Left colon (tissue), 2 donors: ENCODE measurements around the gene LPCAT4. TPM values are rescaled to one million over a fixed set of nuclear protein-coding genes. Genes with fewer than 3 reads are reported as not detected.
A peak's percentile ranks its signal among the peaks of the same experiment; 100 is the strongest.
"Not testable (repeated sequence)": the region's sequence is repeated elsewhere in the genome, so short reads cannot be mapped to it uniquely, and the experiment has no call there.

ENCODE experiments used
- ATAC-seq: fragments of 200-7000 bp; cut with Tn5 transposase; one replicate; pipeline ENCODE4 v1.9.1; 2020; ENCODE audit warnings: mild to moderate bottlenecking, moderate library complexity
- DNase-seq, 2 donors: peaks; one replicate each; pipeline ENCODE4 v3.0.0-alpha.2; 2020
- intact Hi-C, 2 donors: fragments of 100-400 bp; cut with DNase I in 1 of 2; cut with micrococcal nuclease in 1 of 2; formaldehyde crosslinking; loops; one replicate each; pipeline versions ENCODE4 v1.11.2 to v1.14.0; 2022; cut with DNase I, micrococcal nuclease
- total RNA-seq, 2 donors: library from RNA; stranded (reverse); fragmentation: NEBNext Ultra II Directional; extraction: Animal tissue kit (Norgen Biotek cat#: 25700); gene quantifications; one replicate each; pipeline ENCODE4 v1.2.1, GENCODE V29; 2021
- donor health status: DM: no; HTN: no; CAD: no.
- donor health status: DM: yes; HTN: yes; CAD: no.

LPCAT4 gene
- total RNA-seq, 2 donors from 2014 or later: 215 to 225 TPM

DNA sequence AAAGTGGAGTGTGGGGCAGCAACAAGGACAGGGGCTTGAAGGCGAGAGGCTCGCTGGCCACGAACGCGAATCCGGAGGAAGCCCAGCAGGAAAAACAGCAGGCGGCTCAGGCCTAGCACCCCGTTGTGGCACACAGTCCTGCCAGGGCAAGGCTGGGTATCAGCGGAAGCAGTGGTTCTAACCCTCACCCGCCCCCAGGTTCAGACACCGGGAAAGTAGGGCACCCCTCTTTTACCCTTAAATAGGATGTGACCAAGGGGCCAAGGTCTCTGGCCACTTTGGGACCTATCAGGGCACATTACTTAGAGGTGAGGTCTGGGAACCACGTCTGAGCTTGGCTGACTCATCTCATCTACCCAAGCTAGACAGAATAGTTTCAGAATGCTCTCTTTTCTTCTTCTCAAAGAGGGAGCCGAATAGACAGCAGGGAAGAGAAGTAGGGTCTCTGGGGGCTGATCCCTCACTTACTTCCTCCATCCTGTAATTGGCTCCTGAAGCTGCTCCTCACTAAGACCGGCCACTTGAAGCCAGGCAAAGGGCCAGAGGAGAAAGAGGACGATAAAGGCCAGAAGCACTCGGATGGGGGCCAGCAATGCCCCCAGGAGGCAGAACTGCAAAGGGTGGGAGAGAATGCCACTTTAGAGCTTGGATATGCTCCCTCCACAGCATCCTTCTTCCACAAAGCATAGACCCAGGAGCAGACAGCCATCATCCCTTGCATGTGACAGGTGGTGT is 1.7 kb downstream of the LPCAT4 start:
- DNase-seq: no peak
- no peak for ATAC-seq

DNA sequence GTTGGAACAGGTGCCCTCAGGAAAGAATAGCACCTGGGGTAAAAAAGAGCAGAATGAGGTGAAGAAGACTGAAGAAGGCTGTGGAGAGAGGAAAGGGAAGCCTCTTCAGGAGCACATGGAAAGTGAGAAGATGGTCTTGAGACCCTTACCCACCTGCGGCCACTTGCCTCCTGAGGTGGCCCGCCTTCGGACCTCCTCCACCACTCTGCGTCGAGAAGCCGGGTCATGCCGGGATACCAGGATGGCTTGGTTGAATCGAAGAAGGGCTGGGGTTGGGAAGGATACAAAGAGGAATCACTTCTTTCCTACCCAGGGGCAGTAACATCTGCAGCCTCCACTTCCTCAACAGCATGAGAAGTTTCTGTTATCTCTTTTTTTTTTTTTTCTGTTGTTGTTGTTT is 3.0 kb downstream of the LPCAT4 start:
- intact Hi-C loops: no loop called here
- ATAC-seq: no peak
- no peak for DNase-seq

More for the DNA sequence above, 1.7 kb downstream of the LPCAT4 start:
- intact Hi-C loops: no loop called here

DNA sequence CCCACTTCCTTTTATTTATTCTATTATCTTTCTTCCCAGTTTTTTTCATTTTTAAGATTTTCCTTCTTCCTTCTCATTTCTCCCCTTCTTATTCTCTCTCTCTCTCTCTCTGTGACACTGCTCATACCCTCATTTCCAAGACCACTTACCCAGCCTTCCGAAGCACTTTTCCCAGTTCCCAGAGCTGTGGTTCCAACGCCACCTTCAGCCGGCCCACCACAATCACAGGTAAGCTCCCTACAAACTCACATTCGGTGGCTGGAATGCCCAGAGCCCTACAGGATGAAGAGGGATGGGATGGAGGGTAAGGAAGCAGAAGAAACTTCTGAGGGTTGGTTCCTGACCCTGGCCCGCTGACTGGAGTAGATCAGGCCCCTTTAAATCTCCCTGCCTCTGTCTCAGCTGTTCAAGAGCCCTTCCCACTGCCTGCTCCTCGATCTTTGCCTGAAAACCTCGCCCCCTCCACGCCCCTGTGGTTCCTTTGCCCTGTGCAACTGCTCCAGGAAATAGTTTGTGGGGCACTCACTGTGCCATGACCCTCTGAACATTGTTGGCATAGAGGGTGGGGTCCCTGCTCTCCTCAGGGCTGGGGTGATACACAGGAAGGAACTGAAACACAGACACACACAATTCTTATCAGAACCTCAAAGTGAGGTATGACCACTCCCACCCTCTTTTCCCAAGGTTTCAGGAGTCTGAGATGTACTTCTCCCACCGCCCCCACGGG is 4.8 kb downstream of the LPCAT4 start:
- DNase-seq (peak; percentile 82 to 92), ATAC-seq (peak; percentile 69)
- intact Hi-C loops: no loop called here

DNA sequence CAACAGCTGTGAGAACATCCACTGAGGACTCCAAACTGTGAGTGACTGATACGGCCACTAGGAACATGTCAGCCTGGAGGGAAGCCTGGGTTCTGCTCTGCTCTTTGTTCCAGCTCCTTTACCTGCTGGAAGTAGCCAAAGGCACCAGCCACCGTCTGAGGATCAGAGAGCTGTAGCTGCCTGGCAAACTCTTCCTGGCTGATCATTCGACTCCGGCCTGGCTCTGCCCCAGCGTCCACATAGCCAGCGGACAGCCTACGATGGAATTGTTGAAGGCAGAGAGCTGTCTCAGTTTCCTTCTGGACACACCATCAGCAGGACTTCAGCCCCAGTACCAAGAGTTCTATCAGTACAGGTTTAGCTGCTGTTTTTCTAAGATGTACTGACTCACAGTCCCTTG is 5.7 kb downstream of the LPCAT4 start:
- ATAC-seq: no peak
- no peak for DNase-seq
- intact Hi-C loops: no loop called here

DNA sequence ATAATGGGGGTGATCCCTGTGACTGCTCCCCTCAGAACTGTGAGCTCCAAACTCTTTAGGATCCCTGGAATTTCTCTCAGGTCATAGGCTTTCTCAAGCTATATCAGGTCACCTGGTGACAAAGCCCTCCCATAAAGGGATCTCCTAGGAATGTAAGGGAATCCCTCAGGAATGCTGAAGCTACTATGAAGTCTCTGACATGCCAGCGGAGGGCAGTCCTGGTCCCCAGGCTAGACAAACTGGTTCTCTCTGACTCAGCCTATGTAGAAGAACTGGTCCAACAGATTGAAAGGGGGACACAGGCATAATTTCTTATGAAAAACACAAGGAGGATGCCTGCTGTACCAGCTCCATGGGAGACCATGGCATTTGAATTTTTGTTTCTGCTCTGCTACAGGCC is 6.7 kb downstream of the LPCAT4 start:
- intact Hi-C loops: no loop called here
- no peak for DNase-seq
- no peak for ATAC-seq

DNA sequence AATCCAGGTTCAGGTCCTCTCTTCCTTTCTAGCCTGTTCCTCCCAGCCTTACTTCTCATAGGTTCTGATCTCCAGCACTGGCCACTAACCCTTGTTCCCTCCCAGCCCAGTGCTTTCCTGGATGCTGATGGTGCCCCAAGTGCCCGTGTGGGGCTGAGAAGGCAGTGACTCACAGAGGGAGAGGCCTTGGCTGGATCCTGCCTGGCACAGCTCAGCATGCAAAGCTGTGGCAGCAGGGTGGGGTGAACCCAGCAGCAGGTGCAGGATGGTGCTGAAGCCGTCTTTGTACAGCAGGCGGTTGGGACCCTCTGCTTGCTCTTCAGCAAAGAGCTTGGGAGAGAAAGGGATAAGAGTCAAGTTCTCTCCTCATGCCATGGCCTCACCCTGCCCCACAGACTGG is 7.6 kb downstream of the LPCAT4 start:
- peak; percentile 34 to 62 for DNase-seq
- intact Hi-C loops: no loop called here
- peak; percentile 45 for ATAC-seq

DNA sequence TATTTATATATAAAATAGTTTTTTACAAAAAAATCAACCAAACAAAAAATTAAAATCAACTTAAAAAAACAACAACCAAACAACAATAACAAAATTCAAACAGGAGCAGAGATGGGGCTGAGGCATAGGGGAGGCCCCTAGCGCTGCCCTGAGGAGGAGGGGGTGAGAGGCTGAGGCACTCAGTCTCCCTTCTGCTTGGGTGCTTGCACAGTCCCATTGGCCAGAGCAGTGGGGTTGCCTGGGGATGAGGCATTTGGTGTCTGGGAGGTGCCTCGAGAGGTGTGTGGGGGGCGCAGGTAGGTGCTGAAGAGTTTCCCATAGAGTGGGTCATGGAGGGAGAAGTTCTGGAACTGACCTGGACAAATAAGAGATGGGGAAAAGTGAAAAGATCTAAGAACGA is 8.0 kb downstream of the LPCAT4 start:
- intact Hi-C loops: no loop called here
- no peak for DNase-seq
- ATAC-seq: no peak

DNA sequence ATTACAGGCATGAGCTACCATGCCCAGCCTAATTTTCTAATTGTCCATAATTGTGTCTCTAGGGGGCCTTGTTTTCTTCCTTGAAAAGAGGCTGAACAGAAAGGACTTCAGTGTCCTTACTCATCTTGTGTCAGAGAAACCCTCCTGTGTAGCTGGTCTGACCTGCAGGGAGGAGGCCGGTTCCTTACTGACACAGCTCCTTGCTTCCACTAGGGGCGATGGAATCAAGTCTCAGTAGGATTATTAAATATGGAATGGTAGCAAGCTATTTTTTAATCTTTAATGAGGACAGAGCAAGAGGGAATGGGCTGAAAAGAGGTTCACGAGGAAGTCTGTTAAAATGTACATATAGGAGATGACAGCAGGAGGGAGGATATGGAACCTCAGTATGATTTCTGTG is 8.6 kb downstream of the LPCAT4 start:
- DNase-seq: no peak
- ATAC-seq: no peak
- intact Hi-C loops: no loop called here

DNA sequence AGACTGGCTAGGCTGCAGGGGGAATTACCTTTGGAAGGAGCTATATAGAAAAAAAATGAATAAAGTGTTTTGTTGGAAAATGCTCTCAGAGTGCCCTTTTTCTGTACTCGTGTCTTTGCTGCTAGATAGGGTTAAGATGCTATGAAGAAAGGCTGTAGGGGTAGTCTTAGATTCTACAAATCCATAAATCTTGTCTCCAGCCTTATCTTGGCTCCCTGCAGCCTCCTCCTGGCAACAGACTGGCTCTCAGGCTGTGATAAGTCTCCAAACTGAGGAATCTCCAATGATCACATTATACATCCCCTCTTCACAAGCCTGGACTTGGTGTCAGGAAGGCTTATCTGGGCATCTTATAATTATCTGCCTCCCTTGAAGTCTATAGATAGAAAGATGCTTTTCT is 9.3 kb downstream of the LPCAT4 start:
- ATAC-seq (no peak), DNase-seq (no peak)
- intact Hi-C loops: no loop called here

DNA sequence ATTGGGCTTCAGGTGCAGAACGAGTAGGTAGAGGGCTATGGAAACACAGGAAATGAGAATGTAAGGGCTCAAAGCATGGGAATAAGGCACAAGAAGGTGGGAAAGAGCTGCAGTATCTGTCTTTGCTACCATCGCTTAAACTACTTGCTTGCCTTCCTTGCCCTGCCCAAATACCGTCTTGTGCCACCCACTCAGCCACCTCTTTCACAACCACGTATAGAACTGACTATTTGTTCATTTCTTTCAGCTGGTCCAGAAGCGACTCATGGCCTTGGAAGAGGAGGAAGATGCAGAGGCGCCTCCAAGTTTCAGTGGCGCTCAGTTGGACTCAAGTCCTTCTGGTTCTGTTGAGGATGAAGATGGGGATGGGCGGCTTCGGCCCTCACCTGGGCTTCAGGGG is 11.8 kb downstream of the LPCAT4 start:
- DNase-seq (no peak), ATAC-seq (no peak)

DNA sequence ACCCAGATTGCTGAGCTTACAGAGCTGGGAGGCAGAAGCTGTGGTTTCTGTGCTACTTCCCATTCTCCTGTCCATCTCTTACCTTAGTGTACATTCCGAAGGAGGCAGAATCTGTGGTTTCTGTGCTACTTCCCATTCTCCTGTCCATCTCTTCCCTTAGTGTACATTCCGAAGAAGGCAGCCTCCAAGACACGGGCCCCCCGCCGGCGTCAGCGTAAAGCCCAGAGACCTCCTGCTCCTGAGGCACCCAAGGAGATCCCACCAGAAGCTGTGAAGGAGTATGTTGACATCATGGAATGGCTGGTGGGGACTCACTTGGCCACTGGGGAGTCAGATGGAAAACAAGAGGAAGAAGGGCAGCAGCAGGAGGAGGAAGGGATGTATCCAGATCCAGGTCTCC is 12.7 kb downstream of the LPCAT4 start:
- ATAC-seq (no peak), DNase-seq (no peak)
- intact Hi-C loops: no loop called here

More for the DNA sequence above, 11.8 kb downstream of the LPCAT4 start:
- intact Hi-C loops: no loop called here

DNA sequence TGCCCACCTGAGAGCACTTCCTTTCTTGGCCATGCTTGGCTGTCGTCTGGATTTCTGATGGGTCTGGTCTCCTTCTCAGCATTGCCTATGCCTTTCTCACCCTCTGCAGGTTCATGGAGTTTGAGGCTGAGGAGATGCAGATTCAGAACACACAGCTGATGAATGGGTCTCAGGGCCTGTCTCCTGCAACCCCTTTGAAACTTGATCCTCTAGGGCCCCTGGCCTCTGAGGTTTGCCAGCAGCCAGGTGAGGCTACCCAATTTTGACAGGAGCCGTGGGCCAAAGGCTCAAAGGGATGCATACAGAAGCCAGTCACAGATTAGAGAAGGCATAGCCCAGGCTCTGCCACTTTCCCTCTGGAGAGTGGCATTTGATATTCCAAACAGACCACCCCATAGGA is 13.4 kb downstream of the LPCAT4 start:
- intact Hi-C loops: no loop called here
- no peak for DNase-seq

DNA sequence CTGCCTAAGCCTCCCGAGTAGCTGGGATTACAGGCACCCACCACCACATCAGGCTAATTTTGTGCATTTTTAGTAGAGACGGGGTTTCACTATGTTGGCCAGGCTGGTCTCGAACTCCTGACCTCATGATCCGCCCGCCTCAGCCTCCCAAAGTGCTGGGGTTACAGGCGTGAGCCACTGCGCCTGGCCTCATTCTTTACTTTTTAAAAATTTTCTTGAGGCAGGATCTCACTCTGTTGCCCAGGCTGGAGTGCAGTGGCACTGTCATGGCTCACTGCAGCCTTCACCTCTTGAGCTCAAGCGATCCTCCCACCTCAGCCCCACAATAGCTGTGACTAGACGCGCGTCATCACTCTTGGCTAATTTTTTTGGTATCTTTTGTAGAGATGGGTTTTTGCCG is 14.0 kb downstream of the LPCAT4 start:
- DNase-seq, intact Hi-C loops, ATAC-seq: not testable (repeated sequence)

More for the DNA sequence above, 13.4 kb downstream of the LPCAT4 start:
- ATAC-seq: no peak

DNA sequence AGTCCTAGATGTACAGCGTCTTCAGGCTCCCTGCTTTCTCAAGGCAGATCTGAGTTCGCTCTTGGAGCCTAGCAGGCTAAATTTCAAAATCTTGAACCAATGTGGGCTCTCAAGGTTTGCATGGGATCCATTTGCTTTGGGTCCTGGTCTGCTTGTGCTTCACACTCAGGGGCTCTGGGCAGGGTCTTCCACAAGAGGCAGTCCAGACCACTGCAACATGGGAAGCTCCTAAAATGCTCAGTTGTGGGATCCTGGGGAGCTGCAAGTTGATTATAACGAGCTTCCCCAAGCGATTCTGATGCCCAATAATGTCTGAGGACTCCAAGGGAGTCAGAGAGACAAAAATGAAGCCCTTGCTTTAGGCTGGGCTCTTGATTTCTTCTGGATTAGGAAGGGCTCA is 17.2 kb downstream of the LPCAT4 start:
- intact Hi-C loops: no loop called here
- ATAC-seq (no peak), DNase-seq (no peak)

DNA sequence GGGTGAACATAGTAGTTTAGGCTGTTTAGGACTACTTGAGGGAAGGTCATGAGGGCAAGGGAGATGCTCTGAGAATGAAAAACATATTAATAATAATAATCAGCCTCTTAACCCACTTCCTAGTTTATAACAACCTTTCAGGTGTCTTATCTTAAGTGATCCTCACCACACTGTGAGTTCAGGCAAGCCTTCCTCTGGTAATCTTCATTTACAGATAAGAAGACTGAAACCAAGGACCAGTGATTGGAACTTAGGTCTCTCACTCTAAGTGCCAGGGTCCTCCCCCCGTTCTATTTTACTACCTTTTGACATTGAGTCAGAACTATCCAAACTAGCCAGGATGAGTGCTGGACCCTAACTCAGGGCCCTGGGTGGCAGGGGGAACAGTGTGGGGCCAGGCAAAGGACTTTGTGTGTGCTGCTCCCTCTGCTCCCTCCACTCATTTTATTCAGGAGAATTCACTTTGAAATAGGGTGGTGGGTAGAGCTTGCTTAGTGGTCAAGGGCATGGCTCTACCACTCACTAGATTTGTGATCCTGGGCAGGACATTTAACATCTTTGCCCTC is 18.2 kb downstream of the LPCAT4 start:
- ATAC-seq: peak; percentile 11
- DNase-seq: no peak
- intact Hi-C loops: no loop called here

DNA sequence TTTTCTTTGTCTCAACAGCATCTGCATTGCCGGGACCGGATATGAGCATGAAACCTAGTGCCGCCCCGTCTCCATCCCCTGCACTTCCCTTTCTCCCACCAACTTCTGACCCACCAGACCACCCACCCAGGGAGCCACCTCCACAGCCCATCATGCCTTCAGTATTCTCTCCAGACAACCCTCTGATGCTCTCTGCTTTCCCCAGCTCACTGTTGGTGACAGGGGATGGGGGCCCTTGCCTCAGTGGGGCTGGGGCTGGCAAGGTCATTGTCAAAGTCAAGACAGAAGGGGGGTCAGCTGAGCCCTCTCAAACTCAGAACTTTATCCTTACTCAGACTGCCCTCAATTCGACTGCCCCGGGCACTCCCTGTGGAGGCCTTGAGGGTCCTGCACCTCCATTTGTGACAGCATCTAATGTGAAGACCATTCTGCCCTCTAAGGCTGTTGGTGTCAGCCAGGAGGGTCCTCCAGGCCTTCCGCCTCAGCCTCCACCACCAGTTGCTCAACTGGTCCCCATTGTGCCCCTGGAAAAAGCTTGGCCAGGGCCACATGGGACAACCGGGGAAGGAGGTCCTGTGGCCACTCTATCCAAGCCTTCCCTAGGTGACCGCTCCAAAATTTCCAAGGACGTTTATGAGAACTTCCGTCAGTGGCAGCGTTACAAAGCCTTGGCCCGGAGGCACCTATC is 18.9 kb downstream of the LPCAT4 start:
- intact Hi-C loops: no loop called here
- ATAC-seq (no peak), DNase-seq (no peak)

DNA sequence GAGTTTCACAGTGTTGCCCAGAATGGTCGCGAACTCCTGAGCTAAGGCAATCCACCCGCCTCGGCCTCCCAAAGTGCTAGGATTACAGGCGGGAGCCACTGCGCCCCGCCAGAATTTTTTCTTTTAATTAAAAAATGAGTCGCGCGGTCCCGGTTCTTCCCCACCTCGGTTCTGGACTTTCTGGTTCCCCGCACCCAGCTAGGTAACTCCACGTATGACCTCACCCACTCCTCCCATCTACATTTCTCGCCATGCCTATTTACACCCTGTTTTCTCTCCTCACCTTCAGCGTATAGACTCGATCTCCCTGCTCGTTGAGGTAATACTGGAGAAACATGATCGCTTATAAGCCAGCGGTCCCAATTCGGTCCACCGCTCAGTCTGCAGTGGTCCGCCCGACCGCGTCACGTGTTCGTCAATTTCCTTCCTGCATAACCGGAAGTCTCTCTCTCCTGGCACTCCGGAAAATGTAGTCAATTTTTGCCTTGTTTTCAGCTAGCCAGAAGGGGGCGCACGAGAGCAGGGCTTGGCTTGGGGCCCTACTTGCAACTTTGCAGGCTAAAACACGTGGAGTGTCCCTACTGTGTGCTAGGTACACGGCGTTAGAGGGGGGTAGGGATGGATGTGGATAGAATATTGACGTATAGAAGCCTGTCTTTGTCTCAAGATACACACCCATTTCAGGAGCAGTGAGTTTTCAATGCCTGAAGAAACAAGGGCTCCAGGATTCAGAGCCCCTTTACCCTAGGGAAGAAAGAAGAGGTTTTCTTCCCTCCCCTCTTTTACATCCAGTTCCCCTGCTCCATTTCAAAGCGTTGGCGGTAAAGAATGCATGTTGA is 24.0 kb downstream of the LPCAT4 start, which contains the start of the genes NOP10 and NUTM1:
NOP10 (minus strand) TSS at position 400 of the 839 bp plus-strand sequence; CDS start at position 337, 63 bp downstream.
NUTM1 (plus strand) TSS at position 579 of the 839 bp plus-strand sequence. CDS start 382 bp downstream, outside the sequence.
- DNase-seq (peak; percentile 90 to 91), ATAC-seq (peak; percentile 94)
- intact Hi-C loops: no loop called here

DNA sequence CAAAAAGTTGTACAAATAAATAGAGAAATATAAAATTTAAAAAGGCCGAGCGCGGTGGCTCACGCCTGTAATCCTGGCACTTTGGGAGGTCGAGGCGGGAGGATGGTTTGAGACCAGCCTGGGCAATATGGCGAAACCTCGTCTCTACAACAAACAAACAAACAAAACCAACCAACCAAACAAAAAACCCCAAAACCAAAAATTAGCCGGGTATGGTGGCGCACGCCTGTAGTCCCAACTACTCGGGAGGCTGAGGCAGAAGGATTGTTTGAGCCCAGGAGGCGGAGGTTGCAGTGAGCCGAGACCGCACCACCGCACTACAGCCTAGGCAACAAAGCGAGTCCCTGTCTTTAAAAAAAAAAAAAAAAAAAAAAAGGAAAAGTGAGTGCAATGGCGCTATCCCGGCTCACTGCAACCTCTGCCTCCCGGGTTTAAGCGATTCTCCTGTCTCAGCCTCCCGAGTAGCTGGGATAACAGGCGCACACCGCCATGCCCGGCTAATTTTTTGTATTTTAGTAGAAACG is 24.7 kb downstream of the LPCAT4 start:
- intact Hi-C loops: not testable (repeated sequence)
- ATAC-seq: peak; percentile 22

More for the DNA sequence above, 24.7 kb downstream of the LPCAT4 start:
- not testable (repeated sequence) for DNase-seq
